ENCODE measurements around the gene KRT76.
"Not testable (repeated sequence)": the region's sequence is repeated elsewhere in the genome, so short reads cannot be mapped to it uniquely, and the experiment has no call there.

The KRT76 gene

GRCh38 chr12:52796429-52796794, 19.3 kb upstream of the KRT76 start:
- Histone ChIP-seq H3K9me3 (ENCODE audit: insufficient read depth, low read length, severe bottlenecking) (no peaks in the 10 kb centered on the region), H3K4me1 (ENCODE audit: insufficient read depth, low read length) (no peaks in the 10 kb centered on the region), H3K79me2 (ENCODE audit: insufficient read depth, low read length) (no peaks in the 10 kb centered on the region), H2AFZ (ENCODE audit: low read depth, low read length) (no peak overlapping the region), H3K36me3 (ENCODE audit: insufficient read depth, low read length) (no peaks in the 10 kb centered on the region), H3K9ac (ENCODE audit: low read depth, low read length) (no peak overlapping the region), H3K4me2 (ENCODE audit: insufficient read depth, low read length) (no peak overlapping the region), H4K20me1 (ENCODE audit: insufficient read depth, low read length) (0 out of 2 replicates have a peak, but pooled peaks cover 2% of the 10 kb centered on the region), H3K27me3 (ENCODE audit: insufficient read depth, low read length, poor library complexity) (no peaks in the 10 kb centered on the region), H3K27ac (ENCODE audit: low read length) (no peak overlapping the region), H3K4me3 (ENCODE audit: low read depth in 1 of 2, low read length in 2 of 2) (no peak overlapping the region)
- no peak for DNase-seq
- no peak for ATAC-seq (ENCODE audit: insufficient read depth, low read depth)
- TF ChIP-seq EZH2 (IDR thresholded peaks at IDR 0.05; ENCODE audit: borderline replicate concordance, low read depth, low read length, severe bottlenecking) (no peak), CTCF (IDR thresholded peaks at IDR 0.05; ENCODE audit: borderline replicate concordance, extremely low read depth, low read length, poor library complexity, severe bottlenecking) (no peak)

- TF ChIP-seq EZH2 (IDR thresholded peaks at IDR 0.05; ENCODE audit: borderline replicate concordance, low read depth, low read length, severe bottlenecking): no peak
- no peak for TF ChIP-seq CTCF (IDR thresholded peaks at IDR 0.05; ENCODE audit: borderline replicate concordance, extremely low read depth, low read length, poor library complexity, severe bottlenecking)
- no peaks in the 10 kb centered on the region for H3K27me3 ChIP-seq (ENCODE audit: insufficient read depth, low read length, poor library complexity)
- H2AFZ ChIP-seq (ENCODE audit: low read depth, low read length): no peak within 1 kb of the TSS
- H3K27ac ChIP-seq (ENCODE audit: low read length): no peak within 1 kb of the TSS
- H4K20me1 ChIP-seq (ENCODE audit: insufficient read depth, low read length): 0 out of 2 replicates have a peak, but pooled peaks cover 2% of the 10 kb centered on the region
- no peak within 1 kb of the TSS for H3K4me2 ChIP-seq (ENCODE audit: insufficient read depth, low read length)
- H3K36me3 ChIP-seq (ENCODE audit: insufficient read depth, low read length): no peaks in the 10 kb centered on the region
- no peaks in the 10 kb centered on the region for H3K9me3 ChIP-seq (ENCODE audit: insufficient read depth, low read length, severe bottlenecking)
- DNase-seq (no peak), ATAC-seq (ENCODE audit: insufficient read depth, low read depth) (no peak)
- no peak within 1 kb of the TSS for H3K4me3 ChIP-seq (ENCODE audit: low read depth in 1 of 2, low read length in 2 of 2)
- H3K79me2 ChIP-seq (ENCODE audit: insufficient read depth, low read length): no peaks in the 10 kb centered on the region
- H3K9ac ChIP-seq (ENCODE audit: low read depth, low read length): no peak within 1 kb of the TSS
- no peaks in the 10 kb centered on the region for H3K4me1 ChIP-seq (ENCODE audit: insufficient read depth, low read length)
These were observed 18.7 kb upstream of the KRT76 start, which contains the start of gene KRT3 for GRCh38 chr12:52795694-52796428. Gene KRT3 (minus strand): TSS chr12:52796117. CDS start chr12:52796042, 75 bp downstream.

- H3K79me2 ChIP-seq (ENCODE audit: insufficient read depth, low read length); H3K9ac ChIP-seq (ENCODE audit: low read depth, low read length); ATAC-seq (ENCODE audit: insufficient read depth, low read depth); H3K9me3 ChIP-seq (ENCODE audit: insufficient read depth, low read length, severe bottlenecking); H3K4me2 ChIP-seq (ENCODE audit: insufficient read depth, low read length); H2AFZ ChIP-seq (ENCODE audit: low read depth, low read length); DNase-seq; H3K36me3 ChIP-seq (ENCODE audit: insufficient read depth, low read length); H3K4me3 ChIP-seq (ENCODE audit: low read depth in 1 of 2, low read length in 2 of 2); H3K27ac ChIP-seq (ENCODE audit: low read length); H4K20me1 ChIP-seq (ENCODE audit: insufficient read depth, low read length); H3K4me1 ChIP-seq (ENCODE audit: insufficient read depth, low read length); H3K27me3 ChIP-seq (ENCODE audit: insufficient read depth, low read length, poor library complexity): not testable (repeated sequence)
These were observed 18.2 kb upstream of the KRT76 start for GRCh38 chr12:52795332-52795674.

GRCh38 chr12:52794479-52795331, 17.6 kb upstream of the KRT76 start:
- no peak overlapping the region for H3K9ac ChIP-seq (ENCODE audit: low read depth, low read length)
- H2AFZ ChIP-seq (ENCODE audit: low read depth, low read length): no peak overlapping the region
- H4K20me1 ChIP-seq (ENCODE audit: insufficient read depth, low read length): 0 out of 2 replicates have a peak, but pooled peaks cover 2% of the 10 kb centered on the region
- no peak for TF ChIP-seq CTCF (IDR thresholded peaks at IDR 0.05; ENCODE audit: borderline replicate concordance, extremely low read depth, low read length, poor library complexity, severe bottlenecking)
- no peak for TF ChIP-seq EZH2 (IDR thresholded peaks at IDR 0.05; ENCODE audit: borderline replicate concordance, low read depth, low read length, severe bottlenecking)
- no peak for DNase-seq
- H3K4me2 ChIP-seq (ENCODE audit: insufficient read depth, low read length): no peak overlapping the region
- ATAC-seq (ENCODE audit: insufficient read depth, low read depth): no peak
- no peaks in the 10 kb centered on the region for H3K79me2 ChIP-seq (ENCODE audit: insufficient read depth, low read length)
- H3K27ac ChIP-seq (ENCODE audit: low read length): no peak overlapping the region
- H3K9me3 ChIP-seq (ENCODE audit: insufficient read depth, low read length, severe bottlenecking): no peaks in the 10 kb centered on the region
- no peaks in the 10 kb centered on the region for H3K4me1 ChIP-seq (ENCODE audit: insufficient read depth, low read length)
- no peak overlapping the region for H3K4me3 ChIP-seq (ENCODE audit: low read depth in 1 of 2, low read length in 2 of 2)
- H3K27me3 ChIP-seq (ENCODE audit: insufficient read depth, low read length, poor library complexity): no peaks in the 10 kb centered on the region
- no peaks in the 10 kb centered on the region for H3K36me3 ChIP-seq (ENCODE audit: insufficient read depth, low read length)

Measured in DND-41 (cell line).